Heart left ventricle (tissue), 16 donors: Measurements from ENCODE around the gene KDM3B. TPM values are rescaled to one million over a fixed set of nuclear protein-coding genes. Genes with fewer than 3 reads are reported as not detected.

Source experiments
- ATAC-seq, 4 donors: fragments of 200-7000 bp; cut with Tn5 transposase; one replicate each; pipeline ENCODE4 v1.9.1; 2020 to 2022; ENCODE audit warnings: moderate library complexity in 4 of 4, mild to moderate bottlenecking in 3 of 4, moderate number of reproducible peaks in 1 of 4
- DNase-seq, 5 donors: peaks; one replicate each; pipeline ENCODE4 v3.0.0-alpha.2; 2020
- H3K27ac ChIP-seq, 12 donors: fragments of 200-600 bp; sonication (generic) in 4 of 12; one replicate each; pipeline versions ENCODE4 v1.5.0 to v1.8.0; 2016 to 2022; ENCODE audit warnings: mild to moderate bottlenecking in 2 of 12
- H3K27me3 ChIP-seq, 9 donors: fragments of 200-600 bp; sonication (generic) in 2 of 9; one replicate each; pipeline versions ENCODE4 v1.5.1 to v1.8.0; 2016 to 2022; ENCODE audit warnings: mild to moderate bottlenecking in 3 of 9
- H3K36me3 ChIP-seq, 9 donors: fragments of 200-600 bp; sonication (generic) in 2 of 9; one replicate each; pipeline versions ENCODE4 v1.5.0 to v1.8.0; 2018 to 2022; ENCODE audit warnings: mild to moderate bottlenecking in 2 of 9
- H3K4me1 ChIP-seq, 12 donors: fragments of 200-600 bp; sonication (generic) in 4 of 12; one replicate each; pipeline versions ENCODE4 v1.5.0 to v1.8.0; 2016 to 2022; ENCODE audit warnings: mild to moderate bottlenecking in 3 of 12
- H3K4me3 ChIP-seq, 12 donors: fragments of 200-600 bp; sonication (generic) in 4 of 12; one replicate each; pipeline versions ENCODE4 v1.5.0 to v1.8.0; 2017 to 2022; ENCODE audit warnings: mild to moderate bottlenecking in 9 of 12, moderate library complexity in 4 of 12
- H3K9me3 ChIP-seq, 12 donors: fragments of 200-600 bp; sonication (generic) in 4 of 12; one replicate each; pipeline versions ENCODE4 v1.5.0 to v1.8.0; 2016 to 2022; ENCODE audit warnings: mild to moderate bottlenecking in 1 of 12
- CTCF ChIP-seq, 12 donors: fragments of 200-600 bp; sonication (generic) in 4 of 12; IDR thresholded peaks; one replicate each; pipeline versions ENCODE4 v1.5.0 to v1.8.0; 2018 to 2022; ENCODE audit warnings: antibody characterized with exemption in 12 of 12, mild to moderate bottlenecking in 5 of 12
- POLR2A ChIP-seq, 2 donors: fragments of 450-650 bp; IDR thresholded peaks; one replicate each; pipeline ENCODE4 v1.6.1; 2017; ENCODE audit warnings: antibody characterized with exemption in 2 of 2, mild to moderate bottlenecking in 2 of 2, moderate library complexity in 2 of 2
- WGBS, 4 donors: extraction: QIAGEN DNeasy Blood & Tissue Kit in 2 of 4; methylation state at CpG; one replicate each; pipeline versions ENCODE4 v1.1.5 to v1.1.7; 2013 to 2018; 5-methylcytosine and 5-hydroxymethylcytosine counted together
- intact Hi-C, 10 donors: fragments of 100-400 bp; cut with DNase I; formaldehyde crosslinking; loops; one replicate each; pipeline versions ENCODE4 v1.11.1 to v1.14.2; 2022
- polyA plus RNA-seq, 2 donors: library from polyadenylated mRNA; stranded (reverse); fragments of 200-250 nt; gene quantifications; one replicate each; pipeline ENCODE4 v1.2.3, GENCODE V29; 2013
- total RNA-seq, 9 donors: library from RNA; depleted of rRNA in 2 of 9; stranded (reverse); fragments of >200 nt in 2 of 9; fragmentation: NEBNext Ultra II Directional in 3 of 9; extraction: Animal tissue kit (Norgen Biotek cat#: 25700) in 3 of 9; gene quantifications; one replicate each; pipeline versions ENCODE4 v1.1.0 to v1.2.4, GENCODE V29; 2016 to 2023
- donor health status: ischemic (EF 13 %, LVEDD 7.1; RV severe dilation, severe dysfunction).
- donor health status: healthy with polysubstance abuse.
- donor health status: DM: no; HTN: yes; CAD: no.
- donor health status: DM: no; HTN: no; CAD: no.
- donor health status: ischemic (EF 25% LVEDD 6.9; RV normal size, moderate dysfunction).
- donor health status: ischemic (EF 25% LVEDD 5.7; RV mildly dilated, moderate dysfunction).
- donor health status: healthy.
- donor health status: DM: yes; HTN: yes; CAD: no.
- donor health status: ischemic (EF 35%, LVEDD 5.7; RV mildly dilated, moderate dysfunction).
- donor health status: nonischemic (EF 11% LVEDD 7.7; RV severe dilation, severe dysfunction).
- donor health status: DM: yes; HTN: yes; CAD: no.
- donor health status: PGD.
- donor health status: ischemic (EF 29% LVEDD 5.4; RV normal size, mild dysfunction).
- donor health status: nonischemic (EF 23%, LVEDD 6.1; RV moderate dilation, normal function).

Gene KDM3B
- total and polyA plus RNA-seq, 11 donors, result 17.0 to 65.1 (median 44.8) TPM

- Histone ChIP-seq H3K36me3 (no peaks in the 10 kb centered on the region), H3K9me3 (no peaks in the 10 kb centered on the region), H3K27ac (no peak overlapping the region), H3K4me1 (peaks cover 0 to 10% (median 7%) of the 10 kb centered on the region in 12 donors), H3K4me3 (no peak overlapping the region), H3K27me3 (no peaks in the 10 kb centered on the region)
- no peak for TF ChIP-seq CTCF (IDR thresholded peaks at IDR 0.05)
- TF ChIP-seq POLR2A (IDR thresholded peaks at IDR 0.05), result no peak
- no peak for ATAC-seq
- WGBS, 4 donors, result 83 to 89% (median 87%) methylated on average over 13 to 18 of the region's 18 CpGs
- no peak for DNase-seq
- intact Hi-C loops, result no loop called here
Measured at GRCh38 chr5:138445547-138446271, 93.2 kb downstream of the KDM3B start.

- no peaks in the 10 kb centered on the region for H3K27me3 ChIP-seq
- H3K9me3 ChIP-seq, result no peaks in the 10 kb centered on the region
- H3K36me3 ChIP-seq, result no peaks in the 10 kb centered on the region
- intact Hi-C loops, result loop anchor here in 2 of 10 donors (2.0 kb wide), 1 partner anchor 55 kb away; no protein-coding TSS in a partner anchor
- DNase-seq (no peak), ATAC-seq (no peak)
- TF ChIP-seq POLR2A (IDR thresholded peaks at IDR 0.05), result no peak
- no peak for TF ChIP-seq CTCF (IDR thresholded peaks at IDR 0.05)
- H3K4me1 ChIP-seq, result peaks cover 0 to 10% (median 7%) of the 10 kb centered on the region in 12 donors
- 88 to 91% (median 89%) methylated on average over 6 of the region's 6 CpGs for WGBS, 4 donors
- no peak overlapping the region for H3K4me3 ChIP-seq
- H3K27ac ChIP-seq, result no peak overlapping the region
Measured at GRCh38 chr5:138448070-138448469, 95.6 kb downstream of the KDM3B start.

- H3K4me1 ChIP-seq, result peaks cover 0 to 10% (median 7%) of the 10 kb centered on the region in 12 donors
- ATAC-seq (no peak), DNase-seq (no peak)
- no peak for TF ChIP-seq POLR2A (IDR thresholded peaks at IDR 0.05)
- TF ChIP-seq CTCF (IDR thresholded peaks at IDR 0.05), result no peak
- H3K4me3 ChIP-seq, result no peak overlapping the region
- H3K36me3 ChIP-seq, result no peaks in the 10 kb centered on the region
- no peaks in the 10 kb centered on the region for H3K9me3 ChIP-seq
- no peaks in the 10 kb centered on the region for H3K27me3 ChIP-seq
- no peak overlapping the region for H3K27ac ChIP-seq
- intact Hi-C loops, result loop anchor here in 3 of 10 donors (1.0 to 2.0 kb wide), 2 partner anchors 54 to 55 kb away; no protein-coding TSS in a partner anchor
- 78 to 81% (median 79%) methylated on average over 9 of the region's 9 CpGs for WGBS, 4 donors
Measured at GRCh38 chr5:138448481-138449398, 96.3 kb downstream of the KDM3B start.
